Mucosa of rectum (tissue), 2 donors: ENCODE results near the gene FBXO2.
"Not testable (repeated sequence)": the region's sequence is repeated elsewhere in the genome, so short reads cannot be mapped to it uniquely, and the experiment has no call there.

Experiments used
- H3K27ac ChIP-seq, 2 donors: one replicate each; pipeline ENCODE4 v1.7.0; 2013; ENCODE audit warnings: inconsistent platforms in 2 of 2, low read depth in 2 of 2, low read length in 2 of 2
- H3K27me3 ChIP-seq, 2 donors: one replicate each; pipeline ENCODE4 v1.7.0; 2013; ENCODE audit warnings: low read length in 2 of 2; ENCODE audit not compliant: control insufficient read depth in 2 of 2, insufficient read depth in 2 of 2
- H3K36me3 ChIP-seq, 2 donors: one replicate each; pipeline ENCODE4 v1.7.0; 2013; ENCODE audit warnings: low read length in 2 of 2; ENCODE audit not compliant: control insufficient read depth in 2 of 2, insufficient read depth in 2 of 2
- H3K4me1 ChIP-seq, 2 donors: one replicate each; pipeline ENCODE4 v1.7.0; 2013; ENCODE audit warnings: low read length in 2 of 2, mild to moderate bottlenecking in 1 of 2; ENCODE audit not compliant: control insufficient read depth in 2 of 2, insufficient read depth in 2 of 2
- H3K4me3 ChIP-seq, 2 donors: one replicate each; pipeline ENCODE4 v1.7.0; 2013; ENCODE audit warnings: low read length in 2 of 2
- H3K9ac ChIP-seq, 2 donors: one replicate each; pipeline ENCODE4 v1.7.0; 2013; ENCODE audit warnings: low read length in 2 of 2, low read depth in 1 of 2, mild to moderate bottlenecking in 1 of 2
- H3K9me3 ChIP-seq, 2 donors: one replicate each; pipeline ENCODE4 v1.7.0; 2013; ENCODE audit warnings: low read length in 2 of 2; ENCODE audit not compliant: control insufficient read depth in 2 of 2
- donor health status: healthy.
- donor health status: Normal muscosa, but diverticular disease.

FBXO2 gene

DNA sequence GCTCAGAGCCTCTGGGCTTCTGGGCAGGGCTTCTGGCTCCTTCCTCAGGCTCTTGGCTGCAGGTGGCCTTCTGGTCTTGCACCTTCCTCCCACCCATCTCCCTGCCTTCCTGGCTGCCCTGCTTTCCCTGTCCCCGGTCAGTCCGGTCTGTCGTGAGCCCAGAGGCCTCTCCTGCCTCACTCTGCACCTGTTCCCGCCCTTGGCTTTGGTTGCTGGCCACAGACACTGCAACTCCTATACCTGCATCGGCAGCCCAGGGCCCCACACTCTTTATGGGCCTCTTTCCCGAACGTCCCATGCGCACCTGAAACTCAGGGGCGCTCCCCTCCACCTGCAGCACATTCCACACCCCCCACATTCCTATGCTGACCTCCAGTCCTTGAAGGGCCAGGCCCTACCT lies 7.9 kb downstream of the FBXO2 start:
- peaks cover 3 to 15% of the 10 kb centered on the region in 2 donors for H3K4me1 ChIP-seq
- H3K9me3 ChIP-seq = no peaks in the 10 kb centered on the region
- H3K4me3 ChIP-seq = no peak overlapping the region
- peaks cover 6 to 33% of the 10 kb centered on the region in 2 donors for H3K27me3 ChIP-seq
- no peaks in the 10 kb centered on the region for H3K36me3 ChIP-seq
- no peak overlapping the region for H3K9ac ChIP-seq
- H3K27ac ChIP-seq = no peak overlapping the region

DNA sequence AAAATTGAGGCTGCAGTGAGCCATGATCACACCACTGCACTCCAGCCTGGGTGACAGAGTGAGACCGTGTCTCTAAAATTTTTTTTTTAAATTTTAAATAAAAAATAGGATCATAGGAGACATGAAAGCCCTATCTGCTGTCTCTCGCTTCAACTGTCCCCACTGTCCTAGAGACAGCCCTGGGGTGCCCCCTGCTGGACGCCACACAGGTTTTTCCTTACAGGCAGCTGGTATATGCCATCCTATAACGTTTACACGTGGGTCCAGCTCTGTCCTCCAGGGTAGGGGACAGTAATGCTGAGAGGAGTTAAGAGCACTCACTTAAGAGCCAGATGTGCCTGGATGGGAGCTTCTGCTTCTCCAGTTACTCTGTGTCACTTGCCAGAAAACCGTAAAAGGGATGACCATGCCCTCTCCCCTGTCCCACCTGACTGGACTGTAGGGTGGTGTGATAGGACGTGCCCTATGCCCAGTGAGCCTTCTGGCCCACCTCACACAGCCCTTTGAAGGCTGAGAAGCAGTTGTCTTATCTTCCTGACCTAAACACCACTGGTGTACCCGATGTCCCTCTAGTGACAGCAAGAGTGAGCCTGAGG lies 8.5 kb downstream of the FBXO2 start:
- Histone ChIP-seq H3K27ac (no peak overlapping the region), H3K36me3 (no peaks in the 10 kb centered on the region), H3K4me3 (no peak overlapping the region), H3K9ac (no peak overlapping the region), H3K9me3 (no peaks in the 10 kb centered on the region), H3K27me3 (peaks cover 6 to 27% of the 10 kb centered on the region in 2 donors), H3K4me1 (peaks cover 3 to 15% of the 10 kb centered on the region in 2 donors)

DNA sequence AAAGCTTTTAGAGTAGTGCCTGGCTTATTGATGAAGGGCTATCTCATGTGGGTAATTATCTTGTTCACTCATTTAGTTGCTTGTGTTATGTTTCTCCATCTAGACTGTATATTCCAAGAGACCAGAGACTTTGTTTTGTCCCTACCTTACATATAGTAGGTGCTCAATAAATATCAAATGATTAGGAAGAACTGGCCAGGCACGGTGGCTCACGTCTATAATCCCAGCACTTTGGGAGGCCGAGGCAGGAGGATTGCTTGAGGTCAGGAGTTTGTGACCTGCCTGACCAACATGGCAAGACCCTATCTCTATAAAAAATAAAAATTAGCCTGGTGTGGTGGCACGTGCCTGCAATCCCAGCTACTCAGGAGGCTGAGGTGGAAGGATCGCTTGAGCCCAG lies 9.0 kb downstream of the FBXO2 start:
- Histone ChIP-seq H3K27me3 (peaks cover 6 to 29% of the 10 kb centered on the region in 2 donors), H3K4me3 (no peak overlapping the region), H3K9me3 (no peaks in the 10 kb centered on the region), H3K4me1 (peaks cover 3 to 13% of the 10 kb centered on the region in 2 donors), H3K27ac (no peak overlapping the region), H3K9ac (no peak overlapping the region), H3K36me3 (no peaks in the 10 kb centered on the region)

DNA sequence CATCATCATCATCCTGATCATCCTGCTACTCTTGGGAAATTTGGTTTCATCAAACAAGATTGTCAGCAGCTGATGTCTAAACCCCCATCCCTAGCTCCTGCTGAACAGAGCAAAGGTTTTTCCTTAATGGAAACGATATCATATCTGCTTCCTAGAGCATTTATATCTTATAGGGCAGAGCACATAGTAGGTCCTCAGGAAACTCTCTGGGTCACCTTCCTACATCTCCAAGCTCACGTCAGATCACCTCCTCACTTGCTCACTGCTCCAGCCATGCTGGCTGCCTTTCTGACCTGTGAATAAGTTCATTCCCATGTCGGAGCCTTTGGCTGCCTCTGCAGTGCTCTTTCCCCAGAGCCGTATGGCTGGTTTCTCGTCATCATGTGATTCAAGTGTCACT lies 10.4 kb downstream of the FBXO2 start:
- Histone ChIP-seq H3K9me3 (no peaks in the 10 kb centered on the region), H3K9ac (no peak overlapping the region), H3K36me3 (no peaks in the 10 kb centered on the region), H3K4me3 (no peak overlapping the region), H3K27me3 (peaks cover 0 to 22% of the 10 kb centered on the region in 2 donors), H3K27ac (no peak overlapping the region), H3K4me1 (peaks cover 0 to 5% of the 10 kb centered on the region in 2 donors)

DNA sequence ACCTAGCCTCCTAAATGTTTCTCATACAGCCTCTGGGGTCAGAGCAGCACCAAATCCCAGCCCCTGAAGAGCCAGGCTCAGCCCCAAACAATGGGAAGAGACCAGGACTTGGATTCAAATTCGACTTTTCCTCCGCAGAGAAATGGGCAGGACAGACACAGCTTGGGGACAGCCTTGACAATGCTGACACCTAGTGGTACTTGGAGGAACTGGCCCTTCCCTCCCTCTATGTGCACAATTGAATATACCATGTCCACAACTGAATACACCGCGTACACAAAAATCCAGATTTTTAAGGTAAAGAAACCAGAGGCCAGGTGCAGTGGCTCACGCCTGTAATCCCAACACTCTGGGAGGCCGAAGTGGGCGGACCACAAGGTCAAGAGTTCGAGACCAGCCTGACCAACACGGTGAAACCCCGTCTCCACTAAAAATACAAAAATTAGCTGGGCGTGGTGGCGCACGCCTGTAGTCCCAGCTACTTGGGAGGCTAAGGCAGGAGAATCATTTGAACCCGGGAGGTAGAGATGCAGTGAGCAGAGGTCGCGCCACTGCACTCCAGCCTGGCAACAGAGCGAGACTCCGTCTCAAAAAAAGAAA lies 11.7 kb downstream of the FBXO2 start:
- not testable (repeated sequence) for H3K27ac ChIP-seq, H3K9ac ChIP-seq, H3K9me3 ChIP-seq, H3K4me1 ChIP-seq, H3K36me3 ChIP-seq, H3K4me3 ChIP-seq
- H3K27me3 ChIP-seq = peaks cover 0 to 12% of the 10 kb centered on the region in 2 donors

DNA sequence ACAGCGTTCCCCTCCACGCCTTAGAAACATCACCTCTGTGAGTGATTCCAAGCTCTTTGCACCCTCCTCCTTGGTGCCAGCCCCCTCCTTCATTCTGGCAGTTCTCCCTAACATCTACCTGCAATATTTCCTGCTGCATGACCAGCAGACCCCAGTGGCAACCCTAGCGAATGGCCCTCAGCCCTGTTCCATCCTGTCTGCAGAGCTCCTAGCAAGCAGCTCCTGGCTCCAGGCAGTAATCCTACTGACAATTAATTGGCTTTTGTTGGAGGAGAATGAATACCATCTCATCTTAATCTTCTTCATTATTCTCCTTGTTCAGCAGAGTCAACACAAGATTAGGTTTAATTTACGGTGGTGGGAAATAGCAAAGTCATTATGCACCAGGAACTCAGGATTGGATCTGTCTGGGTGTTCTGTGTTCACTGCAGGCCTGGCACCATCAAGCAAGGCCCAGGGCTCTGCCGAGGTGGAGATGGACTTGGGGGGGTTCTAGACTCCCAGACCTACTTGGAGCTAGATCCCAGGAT lies 12.4 kb downstream of the FBXO2 start:
- Histone ChIP-seq H3K27me3 (peaks cover 0 to 11% of the 10 kb centered on the region in 2 donors), H3K9ac (no peak overlapping the region), H3K9me3 (no peaks in the 10 kb centered on the region)

DNA sequence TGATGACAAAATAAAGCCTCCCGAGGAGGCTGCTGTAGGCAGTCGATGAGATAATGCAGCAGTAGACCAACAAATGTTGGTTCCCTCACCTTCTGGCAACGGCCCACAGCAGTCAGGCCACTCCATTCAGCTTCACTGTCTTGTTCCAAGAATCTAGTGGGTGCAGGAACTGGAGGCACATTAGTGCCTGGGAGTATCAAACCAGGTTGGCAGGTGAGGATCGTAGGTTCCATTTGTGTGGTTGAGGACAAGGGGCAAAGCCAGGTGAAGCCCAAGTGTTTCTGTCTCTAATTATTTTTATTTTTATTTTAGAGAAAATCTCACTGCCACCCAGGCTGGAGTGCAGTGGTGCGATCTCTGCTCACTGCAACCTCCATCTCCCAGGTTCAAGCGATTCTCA lies 13.3 kb downstream of the FBXO2 start:
- H3K9ac ChIP-seq = no peak overlapping the region
- no peaks in the 10 kb centered on the region for H3K4me1 ChIP-seq
- H3K36me3 ChIP-seq = no peaks in the 10 kb centered on the region
- no peak overlapping the region for H3K27ac ChIP-seq
- H3K4me3 ChIP-seq = no peak overlapping the region
- peaks cover 0 to 3% of the 10 kb centered on the region in 2 donors for H3K27me3 ChIP-seq
- no peaks in the 10 kb centered on the region for H3K9me3 ChIP-seq

More for the DNA sequence above, 12.4 kb downstream of the FBXO2 start:
- H3K4me3 ChIP-seq = no peak overlapping the region
- H3K36me3 ChIP-seq = no peaks in the 10 kb centered on the region
- no peaks in the 10 kb centered on the region for H3K4me1 ChIP-seq
- no peak overlapping the region for H3K27ac ChIP-seq

DNA sequence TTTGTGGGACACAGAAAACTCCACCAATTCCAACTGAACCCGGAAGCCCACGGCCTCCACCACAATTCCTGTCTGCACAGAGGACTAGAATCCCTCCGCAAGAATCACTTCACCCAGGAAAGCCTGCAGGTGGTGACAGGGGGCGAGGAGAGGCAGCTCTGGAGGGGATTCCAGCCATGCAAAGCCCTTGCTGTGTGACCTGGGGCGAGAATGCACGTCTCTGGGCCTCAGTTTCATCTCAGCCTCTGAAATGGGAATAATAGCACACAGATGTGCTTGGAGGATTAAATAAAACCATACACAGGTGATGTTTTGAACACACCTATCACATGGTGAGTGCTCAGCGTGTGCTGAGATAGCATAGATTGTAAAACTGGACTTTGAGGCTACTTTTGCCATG lies 14.1 kb downstream of the FBXO2 start:
- no peak overlapping the region for H3K4me3 ChIP-seq
- no peaks in the 10 kb centered on the region for H3K9me3 ChIP-seq
- no peaks in the 10 kb centered on the region for H3K4me1 ChIP-seq
- H3K9ac ChIP-seq = no peak overlapping the region
- no peak overlapping the region for H3K27ac ChIP-seq
- no peaks in the 10 kb centered on the region for H3K36me3 ChIP-seq
- peaks cover 0 to 3% of the 10 kb centered on the region in 2 donors for H3K27me3 ChIP-seq

DNA sequence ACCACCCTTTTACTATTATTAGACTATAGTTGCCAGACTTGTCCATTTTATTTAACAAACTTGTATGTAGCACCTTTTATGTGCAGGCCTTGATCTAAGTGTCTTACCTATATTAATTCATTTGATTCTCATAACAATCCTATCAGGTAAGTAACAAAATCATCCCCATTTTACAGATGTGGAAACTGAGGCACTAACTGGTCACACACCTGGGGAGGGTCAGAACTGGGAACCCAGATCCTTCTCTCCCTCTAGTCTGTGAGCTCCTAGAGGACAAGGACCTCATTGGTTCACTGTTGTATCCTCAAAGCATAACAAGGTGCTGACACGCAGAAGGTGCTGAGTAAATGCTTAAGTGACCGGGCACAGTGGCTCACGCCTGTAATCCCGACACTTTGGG lies 14.9 kb downstream of the FBXO2 start:
- Histone ChIP-seq H3K4me3 (no peak overlapping the region), H3K4me1 (no peaks in the 10 kb centered on the region), H3K27me3 (peaks cover 0 to 3% of the 10 kb centered on the region in 2 donors), H3K27ac (no peak overlapping the region), H3K9ac (no peak overlapping the region), H3K9me3 (no peaks in the 10 kb centered on the region), H3K36me3 (no peaks in the 10 kb centered on the region)

DNA sequence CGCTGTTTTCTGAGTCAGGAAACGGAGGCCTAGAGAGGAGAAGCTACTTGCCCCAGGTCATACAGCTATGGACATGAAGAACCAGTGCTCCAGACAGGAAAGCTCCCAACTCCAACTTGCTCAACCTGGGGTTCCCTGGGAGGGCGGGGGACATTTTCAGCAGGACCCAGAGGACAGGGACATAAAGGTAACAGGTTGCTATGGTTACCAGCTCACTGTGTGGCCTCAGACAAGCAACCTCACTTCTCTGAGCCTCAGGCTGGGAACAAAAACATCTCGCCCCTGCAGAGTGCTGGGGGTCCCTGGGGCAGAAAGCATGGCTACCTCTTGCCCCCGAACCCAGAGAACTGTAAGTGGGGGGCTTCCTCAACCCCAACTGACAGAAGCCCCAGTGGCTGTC lies 16.1 kb downstream of the FBXO2 start:
- no peak overlapping the region for H3K9ac ChIP-seq
- H3K36me3 ChIP-seq = no peaks in the 10 kb centered on the region
- H3K27me3 ChIP-seq = peaks cover 0 to 3% of the 10 kb centered on the region in 2 donors
- no peaks in the 10 kb centered on the region for H3K4me1 ChIP-seq
- H3K9me3 ChIP-seq = no peaks in the 10 kb centered on the region
- no peak overlapping the region for H3K4me3 ChIP-seq
- no peak overlapping the region for H3K27ac ChIP-seq
